Adipose tissue (tissue), 3 donors: ENCODE results near the gene ARL2. TPM values are rescaled to one million over a fixed set of nuclear protein-coding genes. Genes with fewer than 3 reads are reported as not detected.
"Not testable (repeated sequence)": the region's sequence is repeated elsewhere in the genome, so short reads cannot be mapped to it uniquely, and the experiment has no call there.

Source experiments
- H3K27ac ChIP-seq: one replicate; pipeline ENCODE4 v1.5.1; 2013; ENCODE audit warnings: low read depth, low read length
- WGBS, 3 donors: extraction: QIAGEN DNeasy Blood & Tissue Kit; methylation state at CpG; one replicate each; pipeline ENCODE4 v1.1.7; 2013; 5-methylcytosine and 5-hydroxymethylcytosine counted together
- polyA plus RNA-seq, 3 donors: library from polyadenylated mRNA; stranded (reverse); fragments of 200-250 nt; gene quantifications; one replicate each; pipeline ENCODE4 v1.2.3, GENCODE V29; 2013
- donor health status: healthy with polysubstance abuse.
- donor health status: Bipolar disorder and iron deficiency.
- donor health status: healthy.

The ARL2 gene
- polyA plus RNA-seq: 100 to 1,000 TPM in 2 of 3 donors, 10 to 100 TPM in 1; 57.9 to 226 (median 169) TPM

DNA sequence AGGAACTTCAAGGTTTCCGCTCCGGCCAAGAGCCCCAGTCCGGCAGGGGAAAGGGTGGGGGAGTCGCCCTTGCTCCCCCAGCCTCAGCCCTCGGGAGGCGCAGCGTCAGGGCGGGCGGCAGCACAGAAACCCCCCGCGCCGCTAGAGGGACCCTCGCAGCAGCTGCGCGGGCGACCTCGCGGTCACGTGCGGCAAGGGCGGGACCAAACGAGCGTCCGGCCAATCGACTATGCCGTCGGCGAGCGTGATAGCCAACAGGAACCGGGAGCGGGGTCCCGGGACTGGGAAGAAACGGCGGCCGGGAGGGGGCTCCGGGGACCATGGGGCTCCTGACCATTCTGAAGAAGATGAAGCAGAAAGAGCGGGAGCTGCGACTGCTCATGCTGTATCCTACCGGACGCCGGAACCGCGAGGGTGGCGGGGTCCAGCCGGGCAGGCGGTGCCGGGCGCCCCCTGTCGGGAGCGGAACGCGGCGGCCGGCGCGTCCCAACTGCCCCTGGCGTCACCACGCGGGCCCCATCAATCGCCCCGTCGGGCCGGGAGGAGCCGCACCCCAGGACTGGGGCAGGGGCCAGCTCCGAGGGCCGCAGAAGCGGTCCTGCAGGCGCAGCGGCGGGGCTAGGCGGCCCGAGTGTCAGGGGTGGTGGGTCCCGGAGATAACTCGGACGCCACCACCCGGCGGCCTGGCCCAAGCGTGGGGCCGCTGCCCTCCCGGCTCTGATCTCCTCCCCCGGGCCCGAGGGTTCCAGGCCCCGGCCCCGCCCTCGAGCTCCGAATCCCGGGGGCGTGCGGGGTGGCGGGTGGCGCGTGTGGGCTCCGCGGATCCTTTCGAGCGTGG lies at the start of gene ARL2:
Gene ARL2 (plus strand): TSS at position 273 of the 838 bp plus-strand sequence. CDS start 48 bp downstream, at position 321.
- WGBS, 3 donors: 0% methylated on average over 73 to 96 of the region's 96 CpGs

DNA sequence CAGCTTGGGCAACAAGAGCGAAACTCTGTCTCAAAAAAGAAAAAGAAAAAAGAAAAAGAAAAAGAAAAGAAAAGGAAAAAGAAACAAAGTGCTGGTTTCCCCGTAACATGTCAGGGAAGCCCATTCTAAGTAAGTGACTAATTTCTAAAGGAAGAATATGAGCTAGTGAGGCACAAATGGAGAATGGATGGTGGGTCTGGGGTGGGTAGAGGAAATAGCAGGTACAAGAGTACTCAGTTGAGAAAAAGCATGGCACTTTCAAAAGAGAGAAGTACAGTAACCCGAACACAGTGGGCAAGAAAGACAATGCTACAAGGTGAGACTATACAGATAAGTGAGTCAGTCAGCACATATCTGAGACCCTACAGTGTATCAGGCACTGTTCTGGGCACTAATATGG lies 46.6 kb upstream of the ARL2 start:
- 88 to 94% (median 90%) methylated on average over 3 of the region's 3 CpGs for WGBS, 3 donors
- no peak overlapping the region for H3K27ac ChIP-seq

More for the DNA sequence above, at the start of gene ARL2:
- peak within 1 kb of the TSS; percentile 98 for H3K27ac ChIP-seq

DNA sequence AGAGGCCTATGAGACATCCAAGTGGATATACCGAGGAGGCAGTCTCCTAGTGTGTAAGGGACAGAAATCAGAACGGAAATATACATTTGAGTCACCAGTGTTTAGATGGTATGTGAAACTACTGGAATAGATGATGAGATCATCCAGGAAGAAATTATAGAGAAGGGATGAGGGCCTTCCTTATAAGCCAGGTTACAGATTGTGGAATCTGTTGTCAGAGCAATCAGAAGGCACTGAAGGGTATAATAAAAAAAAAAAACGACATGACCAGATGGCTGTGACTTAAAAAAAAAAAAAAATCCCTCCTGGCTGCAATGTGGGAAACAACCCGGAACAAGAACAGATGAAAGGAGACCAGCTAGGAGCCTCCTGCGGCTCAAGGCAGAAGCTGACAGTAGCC lies 44.8 kb upstream of the ARL2 start:
- no peak overlapping the region for H3K27ac ChIP-seq
- WGBS, 3 donors: 50 to 59% (median 54%) methylated on average over 5 of the region's 5 CpGs

- 83 to 85% (median 85%) methylated on average over 8 of the region's 8 CpGs for WGBS, 3 donors
- H3K27ac ChIP-seq: no peak overlapping the region
Observed at GRCh38 chr11:64970731-64971151, 43.2 kb upstream of the ARL2 start.

DNA sequence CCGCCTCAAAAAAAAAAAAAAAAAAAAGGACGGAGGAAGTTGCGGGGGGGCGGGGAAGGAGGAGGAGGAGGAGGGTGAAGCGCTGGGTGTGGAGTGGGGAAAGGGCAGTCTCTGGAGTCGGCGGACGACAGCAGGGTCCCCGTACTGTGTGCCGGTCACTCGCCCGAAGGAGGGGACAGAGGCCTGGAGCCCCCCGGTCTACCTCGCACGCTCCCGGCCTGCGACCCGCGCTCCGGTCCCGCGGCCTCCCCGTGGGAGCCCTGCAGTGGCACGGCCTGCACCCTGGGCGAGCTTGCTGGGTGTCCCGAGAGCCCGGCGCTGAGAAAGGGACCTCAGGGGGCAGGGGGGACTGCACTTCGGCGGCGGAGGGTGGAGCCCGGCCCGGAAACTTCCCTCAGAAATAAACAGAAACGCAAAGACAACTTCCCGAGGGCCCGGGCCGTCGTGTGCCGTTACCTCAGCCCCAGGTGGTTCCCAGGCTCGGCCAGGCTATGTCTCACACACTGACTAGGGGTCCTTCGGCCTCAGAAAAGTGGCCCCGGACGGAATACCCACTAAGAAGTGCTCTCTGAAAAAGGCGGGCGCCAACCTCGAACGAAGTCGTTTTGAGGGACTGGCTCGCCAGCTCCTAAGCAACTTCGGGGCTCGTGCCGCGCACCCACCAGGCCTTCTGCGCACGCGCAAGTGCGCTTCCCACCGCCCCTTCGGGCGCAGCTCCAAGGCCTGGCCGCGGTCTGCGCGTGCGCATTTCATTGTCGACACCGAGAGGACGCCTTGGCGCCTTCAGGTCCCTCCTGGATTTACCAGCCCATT lies 42.3 kb upstream of the ARL2 start, which contains the start of gene MAJIN:
Gene MAJIN (minus strand): TSS at position 688 of the 813 bp plus-strand sequence. CDS start 12,703 bp downstream, outside the sequence.
- WGBS, 3 donors: 8 to 21% (median 12%) methylated on average over 55 to 69 of the region's 69 CpGs
- no peak within 1 kb of the TSS for H3K27ac ChIP-seq

GRCh38 chr11:64974124-64974523 lies 39.8 kb upstream of the ARL2 start:
- H3K27ac ChIP-seq: no peak overlapping the region
- WGBS, 3 donors: 74 to 84% (median 81%) methylated on average over 5 of the region's 5 CpGs

DNA sequence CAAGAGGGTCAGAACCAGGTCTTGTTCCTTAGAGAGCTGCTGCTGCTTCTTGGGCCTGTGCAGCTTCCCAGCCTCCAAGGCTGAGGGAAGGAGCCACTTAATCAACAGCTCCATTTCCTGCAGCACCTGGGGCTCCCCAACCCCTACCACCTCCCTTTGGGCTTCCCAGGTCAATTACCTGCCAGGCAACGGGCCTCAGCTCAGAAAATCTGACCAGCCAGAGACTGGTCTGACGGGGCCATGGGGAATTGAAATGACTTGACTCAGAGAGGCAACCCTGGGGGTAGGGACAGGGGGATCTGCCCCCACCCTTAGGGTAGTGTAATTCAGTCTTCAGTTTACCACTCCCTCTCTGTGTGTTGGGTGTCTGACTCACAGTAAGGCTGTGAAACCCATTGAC lies 37.3 kb upstream of the ARL2 start:
- WGBS, 3 donors: 63 to 74% (median 72%) methylated on average over 2 of the region's 2 CpGs
- no peak overlapping the region for H3K27ac ChIP-seq

- WGBS, 3 donors: 70 to 90% (median 89%) methylated on average over 4 to 5 of the region's 5 CpGs
- not testable (repeated sequence) for H3K27ac ChIP-seq
Observed at GRCh38 chr11:64983339-64983738, 30.6 kb upstream of the ARL2 start.

- WGBS, 3 donors: 81 to 86% (median 85%) methylated on average over 6 of the region's 6 CpGs
- H3K27ac ChIP-seq: no peak overlapping the region
Observed at GRCh38 chr11:64987998-64988854, 25.7 kb upstream of the ARL2 start.

DNA sequence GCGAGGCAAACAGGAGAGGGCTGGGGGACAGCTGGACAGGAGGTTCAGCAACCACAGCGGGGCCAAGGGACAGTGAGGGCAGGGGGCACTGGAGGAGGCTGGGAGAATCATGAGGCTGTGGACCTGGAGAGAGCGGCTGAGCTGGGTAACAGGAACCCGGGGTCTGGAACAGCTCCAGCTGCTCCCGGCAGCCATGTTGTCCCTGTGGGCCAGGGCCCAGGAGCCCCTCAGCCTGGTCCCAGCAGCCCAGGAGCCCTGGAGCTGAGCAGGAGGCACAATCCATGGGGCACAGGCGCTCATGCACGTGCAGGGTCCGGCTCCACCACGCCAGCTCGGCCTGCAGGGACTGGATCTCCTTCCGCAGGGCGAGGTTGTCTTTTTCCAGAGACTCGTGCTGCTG lies 24.5 kb upstream of the ARL2 start:
- WGBS, 3 donors: 65 to 86% (median 75%) methylated on average over 13 of the region's 13 CpGs
- H3K27ac ChIP-seq: no peak overlapping the region

GRCh38 chr11:64990222-64990923 lies 23.6 kb upstream of the ARL2 start:
- no peak overlapping the region for H3K27ac ChIP-seq
- whole genome bisulfite sequencing, 3 donors: 19 to 62% (median 20%) methylated on average over 15 of the region's 15 CpGs

- WGBS, 3 donors: 95 to 98% (median 96%) methylated on average over 7 of the region's 7 CpGs
- H3K27ac ChIP-seq: no peak overlapping the region
Observed at GRCh38 chr11:64994318-64994717, 19.6 kb upstream of the ARL2 start.

GRCh38 chr11:64996327-64996709 lies 17.6 kb upstream of the ARL2 start:
- no peak overlapping the region for H3K27ac ChIP-seq
- WGBS, 3 donors: 32 to 37% (median 36%) methylated on average over 11 of the region's 11 CpGs

DNA sequence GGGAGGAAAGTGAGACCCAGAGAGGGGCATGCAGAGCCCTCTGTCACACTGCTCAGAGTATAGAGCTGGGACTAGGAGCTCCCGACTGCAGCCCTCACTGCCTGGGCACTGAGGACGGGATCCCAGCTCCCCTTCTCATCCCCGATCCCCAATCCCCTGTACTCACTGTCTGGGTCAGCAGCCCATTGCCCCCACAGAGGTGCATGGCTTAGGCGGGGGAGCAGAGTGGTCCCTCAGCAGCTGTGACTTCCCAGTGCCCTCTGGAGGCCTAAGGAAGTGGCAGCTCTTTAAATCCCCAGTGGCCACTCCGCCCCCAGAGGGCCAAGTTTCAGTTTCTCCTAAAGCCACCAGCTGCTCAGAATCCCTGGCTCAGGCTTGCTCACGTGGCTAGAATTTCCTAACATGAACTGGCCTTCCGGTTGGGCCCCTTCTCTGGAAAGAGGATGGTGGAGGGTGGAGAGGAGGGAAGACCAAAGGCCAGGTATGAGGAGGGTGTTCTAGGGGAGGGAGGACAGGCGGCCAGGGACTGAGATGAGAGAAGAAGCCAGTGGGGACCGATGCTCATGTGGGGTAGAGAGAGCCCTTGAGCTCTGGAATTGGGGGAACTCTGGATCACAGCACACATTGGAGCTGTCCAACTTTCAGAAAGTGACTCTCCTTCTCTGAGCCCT lies 17.1 kb upstream of the ARL2 start, which contains the start of gene BATF2:
Gene BATF2 (minus strand): TSS at position 262 of the 671 bp plus-strand sequence. CDS start 57 bp downstream, at position 205.
- WGBS, 3 donors: 13 to 24% (median 19%) methylated on average over 9 of the region's 9 CpGs
- no peak within 1 kb of the TSS for H3K27ac ChIP-seq

GRCh38 chr11:64998141-64998540 lies 15.8 kb upstream of the ARL2 start:
- no peak overlapping the region for H3K27ac ChIP-seq
- WGBS, 3 donors: 71 to 85% (median 85%) methylated on average over 1 of the region's 1 CpG

DNA sequence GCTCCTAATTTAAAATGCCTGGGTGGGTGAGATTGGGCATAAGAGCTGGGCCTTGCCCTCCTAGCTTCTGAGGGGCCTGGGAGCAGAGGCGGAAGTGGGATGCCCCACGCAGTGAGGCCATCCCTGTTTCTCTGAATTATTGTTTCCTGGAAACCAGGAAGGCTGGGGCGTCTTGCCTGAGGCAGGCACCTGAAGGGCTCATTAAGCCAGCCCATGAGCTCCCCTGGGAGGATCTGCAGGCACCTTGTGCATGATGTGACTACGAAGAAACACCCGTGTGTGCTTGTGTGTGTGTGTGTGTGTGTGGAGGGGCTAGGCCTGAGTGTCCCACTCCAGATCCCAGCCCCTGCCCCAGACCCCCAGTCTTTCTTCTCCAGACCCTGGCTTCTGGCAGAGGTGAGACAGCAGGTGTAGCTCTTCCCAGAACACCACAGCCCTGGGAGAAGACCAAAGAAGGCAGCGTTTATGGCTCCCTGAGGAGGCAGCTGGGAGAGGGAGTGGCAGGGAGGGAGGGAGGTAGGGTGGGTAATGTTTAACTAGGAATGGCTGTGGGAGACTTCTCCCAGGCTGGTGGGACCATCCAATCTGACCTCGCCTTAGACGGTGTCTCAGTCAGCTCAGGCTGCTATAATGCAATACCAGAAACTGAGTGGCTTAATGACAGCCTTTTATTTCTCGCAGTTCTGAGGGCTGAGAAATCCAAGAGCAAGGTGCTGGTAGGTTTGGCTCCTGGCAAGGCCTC lies 15.1 kb upstream of the ARL2 start:
- 41 to 77% (median 71%) methylated on average over 9 of the region's 9 CpGs for WGBS, 3 donors

More for the DNA sequence above, 15.1 kb upstream of the ARL2 start:
- no peak overlapping the region for H3K27ac ChIP-seq
